Left kidney (tissue), 8 donors: ENCODE data around the gene COPA. TPM values are rescaled to one million over a fixed set of nuclear protein-coding genes. Genes with fewer than 3 reads are reported as not detected.
"Not testable (repeated sequence)": the region's sequence is repeated elsewhere in the genome, so short reads cannot be mapped to it uniquely, and the experiment has no call there.

Experiments
- DNase-seq: peaks from one replicate; pipeline ENCODE4 v3.0.0-alpha.2; 2013
- long read RNA-seq, 8 donors: transcript quantifications; one replicate each; lab custom pipeline, GENCODE V29; 2026
- polyA plus RNA-seq: library from polyadenylated mRNA; unstranded; fragments of 120-200 nt; gene quantifications from one replicate; pipeline ENCODE4 v1.2.1, GENCODE V29; 2013; ENCODE audit not compliant: insufficient read length

The COPA gene
- 177 TPM for polyA plus RNA-seq
- long read RNA-seq, donor 1, full-length matches to known transcripts: 16 of 33 reads
- long read RNA-seq, donor 1, partial matches to known transcripts: 17 of 33 reads
- long read RNA-seq, donor 1, other reads (novel, unspliced or antisense): 0 of 33 reads
- long read RNA-seq, donor 2, full-length matches to known transcripts: 20 of 56 reads
- long read RNA-seq, donor 2, partial matches to known transcripts: 36 of 56 reads
- long read RNA-seq, donor 2, other reads (novel, unspliced or antisense): 0 of 56 reads
- long read RNA-seq, donor 3, full-length matches to known transcripts: 7 of 282 reads
- long read RNA-seq, donor 3, partial matches to known transcripts: 259 of 282 reads
- long read RNA-seq, donor 3, other reads (novel, unspliced or antisense): 16 of 282 reads
- long read RNA-seq, donor 4, partial matches to known transcripts: 0 of 1 reads
- long read RNA-seq, donor 4, other reads (novel, unspliced or antisense): 0 of 1 reads
- long read RNA-seq, donor 5, full-length matches to known transcripts: 14 of 146 reads
- long read RNA-seq, donor 5, partial matches to known transcripts: 132 of 146 reads
- long read RNA-seq, donor 5, other reads (novel, unspliced or antisense): 0 of 146 reads
- long read RNA-seq, donor 6, full-length matches to known transcripts: 14 of 43 reads
- long read RNA-seq, donor 6, partial matches to known transcripts: 29 of 43 reads
- long read RNA-seq, donor 6, other reads (novel, unspliced or antisense): 0 of 43 reads
- long read RNA-seq, donor 7, full-length matches to known transcripts: 20 of 45 reads
- long read RNA-seq, donor 7, partial matches to known transcripts: 25 of 45 reads
- long read RNA-seq, donor 7, other reads (novel, unspliced or antisense): 0 of 45 reads
- long read RNA-seq, donor 8, full-length matches to known transcripts: 5 of 86 reads
- long read RNA-seq, donor 8, partial matches to known transcripts: 65 of 86 reads
- long read RNA-seq, donor 8, other reads (novel, unspliced or antisense): 16 of 86 reads

GRCh38 chr1:160342953-160343869 lies at the start of gene COPA, which contains the start of gene NCSTN:
COPA (minus strand) TSS chr1:160343250; CDS start chr1:160343170, 80 bp downstream.
NCSTN (plus strand) TSS chr1:160343383; CDS start chr1:160343397, 14 bp downstream.
- DNase-seq: peak; percentile 95

- DNase-seq: not testable (repeated sequence)
Observed at GRCh38 chr1:160388406-160388805, 45.4 kb upstream of the COPA start.

- DNase-seq: not testable (repeated sequence)
Observed at GRCh38 chr1:160384812-160385211, 41.8 kb upstream of the COPA start.

- no peak for DNase-seq
Observed at GRCh38 chr1:160377585-160378206, 34.6 kb upstream of the COPA start.

- peak; percentile 54 for DNase-seq
Observed at GRCh38 chr1:160376525-160377131, 33.6 kb upstream of the COPA start.

GRCh38 chr1:160375788-160376524 lies 32.9 kb upstream of the COPA start:
- DNase-seq: no peak

- DNase-seq: no peak
Observed at GRCh38 chr1:160374306-160375110, 31.5 kb upstream of the COPA start.

GRCh38 chr1:160373696-160374095 lies 30.6 kb upstream of the COPA start:
- DNase-seq: no peak

- DNase-seq: no peak
Observed at GRCh38 chr1:160371756-160372155, 28.7 kb upstream of the COPA start.

- DNase-seq: no peak
Observed at GRCh38 chr1:160371346-160371631, 28.2 kb upstream of the COPA start.

GRCh38 chr1:160370561-160371345 lies 27.7 kb upstream of the COPA start:
- no peak for DNase-seq

GRCh38 chr1:160369087-160369486 lies 26.0 kb upstream of the COPA start:
- no peak for DNase-seq

- DNase-seq: no peak
Observed at GRCh38 chr1:160367934-160368923, 25.2 kb upstream of the COPA start.

- DNase-seq: no peak
Observed at GRCh38 chr1:160367516-160367900, 24.5 kb upstream of the COPA start.

GRCh38 chr1:160366731-160367515 lies 23.9 kb upstream of the COPA start, which contains the start of gene NHLH1:
NHLH1 (plus strand) TSS chr1:160367071; CDS start chr1:160370732, 3,661 bp downstream.
- DNase-seq: no peak

- DNase-seq: no peak
Observed at GRCh38 chr1:160365325-160365724, 22.3 kb upstream of the COPA start.
